DOHH2 (cell line): Measurements from ENCODE around the gene MOXD1.

Source experiments
- H3F3A ChIP-seq: fragments of 200-600 bp; sonication (generic), shearing (Covaris generic); 2 replicates; pipeline ENCODE4 v1.6.0; 2016; ENCODE audit warnings: antibody characterized with exemption, mild to moderate bottlenecking; ENCODE audit not compliant: control insufficient read depth, insufficient read depth
- H3K27ac ChIP-seq: fragments of 200-600 bp; sonication (generic); 2 replicates; pipeline ENCODE4 v1.5.1; 2014; ENCODE audit warnings: low read depth, mild to moderate bottlenecking, low read length, moderate library complexity
- H3K27me3 ChIP-seq: fragments of 200-600 bp; sonication (generic); 2 replicates; pipeline ENCODE4 v1.6.1; 2014; ENCODE audit warnings: mild to moderate bottlenecking, low read length, mixed read lengths; ENCODE audit not compliant: control insufficient read depth
- H3K36me3 ChIP-seq: fragments of 200-600 bp; sonication (generic); 2 replicates; pipeline ENCODE4 v1.6.1; 2014; ENCODE audit warnings: mild to moderate bottlenecking, low read length, moderate library complexity, mixed read lengths; ENCODE audit not compliant: control insufficient read depth
- H3K4me1 ChIP-seq: fragments of 200-600 bp; sonication (generic); 2 replicates; pipeline ENCODE4 v1.6.1; 2014; ENCODE audit warnings: mild to moderate bottlenecking, low read length, mixed read lengths; ENCODE audit not compliant: control insufficient read depth
- H3K4me2 ChIP-seq: fragments of 200-600 bp; sonication (generic); 2 replicates; pipeline ENCODE4 v1.6.0; 2014; ENCODE audit warnings: mild to moderate bottlenecking, low read length, moderate library complexity
- H3K4me3 ChIP-seq: fragments of 200-600 bp; sonication (generic); 2 replicates; pipeline ENCODE4 v1.5.1; 2014; ENCODE audit warnings: mild to moderate bottlenecking, low read length, mixed read lengths
- H3K79me2 ChIP-seq: fragments of 200-600 bp; sonication (generic); 2 replicates; pipeline ENCODE4 v1.6.1; 2014; ENCODE audit warnings: mild to moderate bottlenecking, low read length, mixed read lengths; ENCODE audit not compliant: control insufficient read depth
- H3K9me2 ChIP-seq: fragments of 200-600 bp; sonication (generic); replicated peaks from 2 replicates; pipeline ENCODE4 v1.6.1; 2014; ENCODE audit warnings: mild to moderate bottlenecking, low read length, mixed read lengths; ENCODE audit not compliant: control insufficient read depth
- H3K9me3 ChIP-seq: fragments of 200-600 bp; sonication (generic); 2 replicates; pipeline ENCODE4 v1.6.1; 2014; ENCODE audit warnings: antibody characterized with exemption, low read length, mixed read lengths; ENCODE audit not compliant: control insufficient read depth, insufficient read depth
- H4K20me1 ChIP-seq: fragments of 200-600 bp; sonication (generic); 2 replicates; pipeline ENCODE4 v1.6.0; 2014; ENCODE audit warnings: low read depth, mild to moderate bottlenecking, antibody characterized with exemption, low read length, moderate library complexity; ENCODE audit not compliant: control insufficient read depth, insufficient read depth
- EZH2phosphoT487 ChIP-seq: fragments of 200-600 bp; sonication (generic); IDR thresholded peaks from 2 replicates; pipeline ENCODE4 v1.6.1; 2017; ENCODE audit warnings: borderline replicate concordance, mild to moderate bottlenecking, antibody characterized with exemption, low read length, moderate library complexity, mixed read lengths
- TF ChIP-seq, protein P1 (sequence below): fragments of 200-600 bp; sonication (generic); IDR thresholded peaks from one replicate; pipeline ENCODE4 v1.5.1; 2014; ENCODE audit warnings: antibody characterized with exemption, mild to moderate bottlenecking, low read depth, low read length; ENCODE audit not compliant: poor library complexity, severe bottlenecking

MOXD1 gene

DNA sequence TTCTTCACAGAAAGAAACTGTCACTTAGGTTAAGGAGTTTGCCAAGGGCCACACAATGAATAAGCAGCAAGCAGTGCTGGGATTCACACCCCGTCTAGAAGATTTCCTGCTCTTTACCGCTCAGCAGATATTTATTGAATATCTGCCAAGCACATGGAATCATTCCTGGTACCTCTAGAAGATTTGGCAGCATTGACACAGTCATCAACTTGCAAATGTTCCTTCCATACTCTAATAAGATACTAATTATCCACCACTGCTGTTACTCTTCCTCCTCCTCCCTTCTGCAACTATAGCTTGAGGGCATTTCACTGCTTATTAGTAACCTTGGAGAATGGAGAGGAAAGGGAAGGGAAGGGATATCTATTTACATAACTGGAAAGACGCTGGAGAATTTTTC lies 13.0 kb downstream of the MOXD1 start:
- no peaks in the 10 kb centered on the region for H3K36me3 ChIP-seq
- H3K9me3 ChIP-seq, result no peaks in the 10 kb centered on the region
- H4K20me1 ChIP-seq, result no peaks in the 10 kb centered on the region
- peaks cover 15% of the 10 kb centered on the region for H3K4me1 ChIP-seq
- H3K4me3 ChIP-seq, result no peak overlapping the region
- TF ChIP-seq, protein P1, sequence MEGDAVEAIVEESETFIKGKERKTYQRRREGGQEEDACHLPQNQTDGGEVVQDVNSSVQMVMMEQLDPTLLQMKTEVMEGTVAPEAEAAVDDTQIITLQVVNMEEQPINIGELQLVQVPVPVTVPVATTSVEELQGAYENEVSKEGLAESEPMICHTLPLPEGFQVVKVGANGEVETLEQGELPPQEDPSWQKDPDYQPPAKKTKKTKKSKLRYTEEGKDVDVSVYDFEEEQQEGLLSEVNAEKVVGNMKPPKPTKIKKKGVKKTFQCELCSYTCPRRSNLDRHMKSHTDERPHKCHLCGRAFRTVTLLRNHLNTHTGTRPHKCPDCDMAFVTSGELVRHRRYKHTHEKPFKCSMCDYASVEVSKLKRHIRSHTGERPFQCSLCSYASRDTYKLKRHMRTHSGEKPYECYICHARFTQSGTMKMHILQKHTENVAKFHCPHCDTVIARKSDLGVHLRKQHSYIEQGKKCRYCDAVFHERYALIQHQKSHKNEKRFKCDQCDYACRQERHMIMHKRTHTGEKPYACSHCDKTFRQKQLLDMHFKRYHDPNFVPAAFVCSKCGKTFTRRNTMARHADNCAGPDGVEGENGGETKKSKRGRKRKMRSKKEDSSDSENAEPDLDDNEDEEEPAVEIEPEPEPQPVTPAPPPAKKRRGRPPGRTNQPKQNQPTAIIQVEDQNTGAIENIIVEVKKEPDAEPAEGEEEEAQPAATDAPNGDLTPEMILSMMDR, result no peak
- TF ChIP-seq EZH2phosphoT487, result no peak
- H3K27ac ChIP-seq, result no peak overlapping the region
- H3F3A ChIP-seq, result no peaks in the 10 kb centered on the region
- no peaks in the 10 kb centered on the region for H3K27me3 ChIP-seq
- H3K4me2 ChIP-seq, result no peak overlapping the region
- H3K79me2 ChIP-seq, result no peaks in the 10 kb centered on the region
- H3K9me2 ChIP-seq, result no peaks in the 10 kb centered on the region

DNA sequence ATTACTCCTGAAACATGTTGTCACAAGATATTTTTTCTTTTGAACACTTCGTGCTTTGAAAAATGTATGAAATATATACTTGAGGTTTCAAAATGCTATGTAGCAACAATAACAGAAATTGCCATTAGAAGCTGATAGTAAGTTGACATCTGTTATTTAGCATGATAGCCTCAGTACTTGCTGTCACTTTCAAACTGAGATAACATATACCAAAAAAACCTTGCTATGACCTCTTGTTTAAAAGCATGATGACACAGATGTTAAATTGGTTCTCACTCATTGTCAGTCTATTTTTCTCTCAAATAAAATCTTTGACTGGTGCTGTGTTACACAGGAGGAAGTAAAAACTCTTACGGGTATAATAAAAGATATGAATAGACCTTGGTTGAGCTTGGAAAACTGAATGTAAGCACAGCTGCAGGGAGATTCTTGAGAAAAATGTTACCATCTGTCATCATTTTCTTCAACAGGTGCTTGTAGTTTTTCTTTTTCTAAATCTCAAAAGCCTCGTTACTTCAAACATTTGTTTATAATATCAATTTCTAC lies 18.6 kb downstream of the MOXD1 start:
- Histone ChIP-seq H3K79me2 (no peaks in the 10 kb centered on the region), H3K9me3 (no peaks in the 10 kb centered on the region), H3K4me3 (no peak overlapping the region), H3K4me1 (peaks cover 10% of the 10 kb centered on the region; the same call in 1 of the 2 replicates), H3K4me2 (no peak overlapping the region), H3K9me2 (no peaks in the 10 kb centered on the region), H3K36me3 (no peaks in the 10 kb centered on the region), H3F3A (no peaks in the 10 kb centered on the region), H3K27me3 (no peaks in the 10 kb centered on the region), H4K20me1 (no peaks in the 10 kb centered on the region), H3K27ac (no peak overlapping the region)
- TF ChIP-seq, protein P1, result no peak
- no peak for TF ChIP-seq EZH2phosphoT487

DNA sequence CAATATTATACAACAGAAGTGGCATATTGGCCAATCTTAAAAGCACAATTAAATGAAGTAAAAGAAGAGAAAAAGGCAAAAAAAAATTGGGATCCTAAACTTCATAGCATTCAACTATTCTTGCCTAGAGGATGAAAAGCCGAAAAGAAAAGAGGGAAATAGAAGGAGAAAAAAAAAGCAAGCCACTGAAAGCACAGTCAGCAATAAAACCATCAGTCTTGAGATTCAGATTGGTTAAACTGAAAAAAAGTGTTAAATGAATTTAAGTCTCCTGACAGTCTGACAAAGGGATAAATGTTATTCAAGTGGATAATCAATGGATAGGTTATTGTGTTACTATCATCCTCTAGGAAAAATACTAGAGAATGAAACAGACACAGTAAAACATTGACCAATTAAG lies 19.9 kb downstream of the MOXD1 start:
- Histone ChIP-seq H4K20me1 (no peaks in the 10 kb centered on the region), H3K27me3 (no peaks in the 10 kb centered on the region), H3K27ac (no peak overlapping the region), H3K36me3 (no peaks in the 10 kb centered on the region), H3K4me1 (peaks cover 10% of the 10 kb centered on the region; the same call in 1 of the 2 replicates), H3K4me2 (no peak overlapping the region), H3K9me2 (no peaks in the 10 kb centered on the region), H3K4me3 (no peak overlapping the region), H3K9me3 (no peaks in the 10 kb centered on the region), H3K79me2 (no peaks in the 10 kb centered on the region), H3F3A (no peaks in the 10 kb centered on the region)
- TF ChIP-seq, protein P1, result no peak
- no peak for TF ChIP-seq EZH2phosphoT487
